ENCODE data around the gene UFSP2. TPM values are rescaled to one million over a fixed set of nuclear protein-coding genes. Genes with fewer than 3 reads are reported as not detected.

The UFSP2 gene
- total RNA-seq, 2 experiments from 2014 or later = 27.3 to 40.3 TPM

DNA sequence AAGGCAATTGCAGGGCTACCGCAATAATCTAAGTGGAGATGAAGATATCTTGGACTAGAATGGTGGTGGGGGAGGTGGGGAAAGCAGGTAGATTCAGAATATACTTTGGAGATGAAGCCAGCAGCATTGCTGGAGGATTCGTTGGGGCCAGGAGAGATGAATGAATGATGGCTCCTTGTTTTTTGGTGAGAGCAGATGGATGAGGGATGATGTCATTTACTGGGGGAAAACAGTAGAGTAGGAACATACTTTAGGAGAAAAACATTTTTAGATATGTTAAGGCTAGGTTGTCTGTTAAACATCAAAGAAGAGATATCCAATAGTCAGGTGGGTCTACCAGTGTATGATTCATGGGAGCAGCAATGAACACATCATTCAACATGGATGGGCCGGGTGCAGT lies 39.9 kb upstream of the UFSP2 start:
- intact Hi-C loops (cut with DNase I, micrococcal nuclease) = no loop called here
- H3K4me3 Mint-ChIP-seq = no peak overlapping the region
- H3K9me3 Mint-ChIP-seq (ENCODE audit: low read depth) = no peaks in the 10 kb centered on the region
- CTCF ChIA-PET = no interaction called here
- ATAC-seq (no peak), DNase-seq (no peak)
- peaks cover 4% of the 10 kb centered on the region for H3K4me1 Mint-ChIP-seq
- no peak overlapping the region for H3K27ac Mint-ChIP-seq
- POLR2A ChIA-PET = no interaction called here
- H3K36me3 Mint-ChIP-seq (ENCODE audit: low read depth) = no peaks in the 10 kb centered on the region
- peaks cover 10% of the 10 kb centered on the region for H3K27me3 Mint-ChIP-seq

DNA sequence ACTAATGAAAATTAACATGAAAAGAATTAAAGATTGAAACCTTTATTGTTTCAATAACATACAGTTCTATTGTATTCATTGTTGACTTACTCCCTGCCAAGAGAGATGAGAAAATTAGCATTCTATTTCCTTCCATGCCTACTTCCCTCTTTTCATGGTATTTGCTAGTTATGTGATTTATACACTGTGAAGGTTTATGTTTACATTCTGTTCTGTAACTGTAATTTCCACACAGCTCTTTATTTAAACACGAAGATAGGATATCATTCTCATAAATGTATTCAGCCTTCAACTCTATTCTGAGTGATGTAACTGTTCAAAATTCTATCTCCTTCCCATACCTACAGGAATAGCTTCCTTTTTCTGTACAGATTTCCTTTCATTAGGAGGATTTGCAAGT lies 39.1 kb upstream of the UFSP2 start:
- Mint-ChIP-seq H3K36me3 (ENCODE audit: low read depth) (no peaks in the 10 kb centered on the region), H3K27me3 (peaks cover 15% of the 10 kb centered on the region)

DNA sequence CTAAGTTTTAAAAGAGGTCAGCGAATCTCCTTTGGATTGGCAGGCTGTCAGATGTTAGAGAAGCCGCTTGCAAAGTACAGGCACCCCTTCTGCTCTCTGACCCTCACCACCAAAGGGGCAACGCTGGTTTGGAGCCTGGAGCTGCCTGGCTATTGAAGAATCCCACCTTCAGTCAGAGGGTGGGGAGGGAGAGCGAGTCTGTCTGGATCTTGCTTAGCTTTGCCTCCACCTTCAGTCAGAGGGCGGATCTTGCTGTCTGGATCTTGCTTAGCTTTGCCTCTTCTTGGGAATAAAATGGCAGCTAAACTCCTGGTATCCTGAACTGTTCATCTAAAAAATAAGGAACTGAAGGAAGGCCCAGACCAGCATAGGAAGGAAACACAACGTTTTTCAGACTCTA lies 38.4 kb upstream of the UFSP2 start:
- Mint-ChIP-seq H3K36me3 (ENCODE audit: low read depth) (no peaks in the 10 kb centered on the region), H3K4me3 (no peak overlapping the region), H3K9me3 (ENCODE audit: low read depth) (no peaks in the 10 kb centered on the region), H3K27me3 (peaks cover 16% of the 10 kb centered on the region), H3K4me1 (no peaks in the 10 kb centered on the region), H3K27ac (no peak overlapping the region)
- intact Hi-C loops (cut with DNase I, micrococcal nuclease) = no loop called here
- ATAC-seq (no peak), DNase-seq (no peak)
- ChIA-PET POLR2A (no interaction called here), CTCF (interaction anchor here (0.6 to 0.8 kb wide), 3 partner anchors 8 to 149 kb away, joined by 3 to 4 read pairs (median 3); no protein-coding TSS in a partner anchor)

More for the DNA sequence above, 39.1 kb upstream of the UFSP2 start:
- Mint-ChIP-seq H3K27ac (no peak overlapping the region), H3K4me1 (no peaks in the 10 kb centered on the region), H3K4me3 (no peak overlapping the region), H3K9me3 (ENCODE audit: low read depth) (no peaks in the 10 kb centered on the region)
- DNase-seq (no peak), ATAC-seq (no peak)
- ChIA-PET POLR2A (no interaction called here), CTCF (interaction anchor here (0.6 to 0.8 kb wide), 2 partner anchors 8 to 21 kb away, joined by 3 read pairs; no protein-coding TSS in a partner anchor)
- intact Hi-C loops (cut with DNase I, micrococcal nuclease) = no loop called here

DNA sequence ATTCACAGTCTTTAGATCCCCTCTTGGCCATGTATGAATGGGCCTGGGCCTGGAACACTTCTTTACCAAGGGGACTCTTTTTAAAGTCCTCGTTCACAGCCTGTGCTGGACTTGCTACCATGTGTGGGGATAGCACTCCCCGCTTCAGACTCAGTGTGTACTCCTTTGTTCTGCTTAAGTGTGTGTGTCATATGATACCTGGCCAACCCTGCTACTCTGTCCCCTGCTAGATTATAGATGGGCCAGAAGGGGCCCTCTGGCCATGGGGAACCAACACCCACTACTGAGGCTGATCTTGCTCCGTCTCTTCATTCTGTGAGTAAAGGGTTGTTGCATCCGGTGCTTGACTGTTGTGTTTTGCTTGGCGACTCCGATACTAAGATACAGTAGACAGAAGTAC lies 37.8 kb upstream of the UFSP2 start:
- Mint-ChIP-seq H3K27ac (no peak overlapping the region), H3K9me3 (ENCODE audit: low read depth) (no peaks in the 10 kb centered on the region), H3K4me1 (no peaks in the 10 kb centered on the region), H3K27me3 (peaks cover 13% of the 10 kb centered on the region), H3K36me3 (ENCODE audit: low read depth) (no peaks in the 10 kb centered on the region), H3K4me3 (no peak overlapping the region)
- DNase-seq = no peak
- ChIA-PET CTCF (interaction anchor here (0.7 kb wide), 1 partner anchor 149 kb away, joined by 4 read pairs; no protein-coding TSS in a partner anchor), POLR2A (no interaction called here)
- intact Hi-C loops (cut with DNase I, micrococcal nuclease) = no loop called here
- ATAC-seq = no peak

DNA sequence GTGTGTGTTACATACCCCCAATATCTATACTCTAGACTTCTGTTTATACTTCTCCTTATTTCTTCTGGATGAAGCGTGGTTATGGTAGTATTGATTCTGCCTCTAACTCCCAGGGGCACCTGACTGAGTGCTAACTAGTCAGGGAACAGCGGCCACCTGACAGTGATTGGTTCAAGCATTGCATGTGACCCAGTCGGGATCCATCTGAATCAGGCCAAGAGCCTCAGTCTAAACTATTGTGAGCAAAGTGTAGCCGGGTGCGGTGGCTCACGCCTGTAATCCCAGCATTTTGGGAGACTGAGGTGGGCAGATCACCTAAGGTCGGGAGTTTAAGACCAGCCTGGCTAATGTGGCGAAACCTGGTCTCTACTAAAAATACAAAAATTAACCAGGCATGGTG lies 35.8 kb upstream of the UFSP2 start:
- Mint-ChIP-seq H3K9me3 (ENCODE audit: low read depth) (no peaks in the 10 kb centered on the region), H3K27me3 (peaks cover 13% of the 10 kb centered on the region), H3K27ac (no peak overlapping the region), H3K4me3 (no peak overlapping the region), H3K36me3 (ENCODE audit: low read depth) (no peaks in the 10 kb centered on the region), H3K4me1 (no peaks in the 10 kb centered on the region)
- ChIA-PET CTCF (no interaction called here), POLR2A (no interaction called here)
- ATAC-seq (no peak), DNase-seq (no peak)
- intact Hi-C loops (cut with DNase I, micrococcal nuclease) = no loop called here

DNA sequence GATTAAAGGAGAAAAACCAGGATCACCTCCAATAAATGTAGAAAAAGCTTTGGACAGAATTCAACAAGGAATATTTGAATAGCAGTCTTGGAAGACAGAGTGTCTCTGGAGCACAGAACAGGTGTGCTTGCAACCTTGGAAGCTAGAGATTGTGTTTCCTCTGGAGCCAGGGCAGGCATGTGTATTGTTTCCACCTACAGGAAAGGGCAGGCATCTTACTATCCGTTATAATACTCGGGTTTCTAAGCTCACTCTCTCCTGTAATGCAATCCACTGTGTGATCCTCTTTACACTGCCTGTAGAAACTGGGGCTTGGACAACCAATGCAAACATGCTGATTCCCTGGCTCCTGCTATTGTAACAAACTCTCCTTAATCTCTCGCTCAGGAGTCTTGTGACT lies 31.4 kb upstream of the UFSP2 start:
- POLR2A ChIA-PET = no interaction called here
- intact Hi-C loops (cut with DNase I, micrococcal nuclease) = no loop called here
- H3K36me3 Mint-ChIP-seq (ENCODE audit: low read depth) = no peaks in the 10 kb centered on the region
- no peak overlapping the region for H3K27ac Mint-ChIP-seq
- DNase-seq (no peak), ATAC-seq (no peak)
- H3K4me3 Mint-ChIP-seq = no peak overlapping the region
- peaks cover 17% of the 10 kb centered on the region for H3K27me3 Mint-ChIP-seq
- H3K9me3 Mint-ChIP-seq (ENCODE audit: low read depth) = no peaks in the 10 kb centered on the region
- no peaks in the 10 kb centered on the region for H3K4me1 Mint-ChIP-seq
- CTCF ChIA-PET = no interaction called here

DNA sequence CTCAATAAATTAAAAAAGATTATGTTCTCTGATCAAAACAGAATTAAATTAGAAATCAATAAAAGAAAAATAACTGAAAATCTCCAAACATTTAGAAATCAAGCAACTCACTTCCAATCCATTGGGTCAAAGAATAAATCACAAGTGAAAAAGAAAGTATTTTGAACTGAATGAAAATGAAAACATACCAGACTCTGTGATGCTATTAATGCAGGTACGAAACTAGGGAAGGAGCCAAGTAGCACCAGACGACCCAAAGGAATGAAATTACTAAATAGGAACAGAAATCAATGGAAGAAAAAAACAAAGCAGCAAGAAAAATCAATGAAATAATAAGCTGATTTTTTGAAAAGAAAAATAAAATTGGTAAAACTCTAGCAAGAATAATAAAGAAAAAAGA lies 30.4 kb upstream of the UFSP2 start:
- no peaks in the 10 kb centered on the region for H3K9me3 Mint-ChIP-seq (ENCODE audit: low read depth)
- no peaks in the 10 kb centered on the region for H3K36me3 Mint-ChIP-seq (ENCODE audit: low read depth)
- no peak overlapping the region for H3K4me3 Mint-ChIP-seq
- intact Hi-C loops (cut with DNase I, micrococcal nuclease) = no loop called here
- ChIA-PET CTCF (interaction anchor here (0.6 kb wide), 1 partner anchor 8 kb away, joined by 3 read pairs; no protein-coding TSS in a partner anchor), POLR2A (no interaction called here)
- H3K27me3 Mint-ChIP-seq = peaks cover 15% of the 10 kb centered on the region
- no peaks in the 10 kb centered on the region for H3K4me1 Mint-ChIP-seq
- DNase-seq = no peak
- ATAC-seq = no peak
- no peak overlapping the region for H3K27ac Mint-ChIP-seq

DNA sequence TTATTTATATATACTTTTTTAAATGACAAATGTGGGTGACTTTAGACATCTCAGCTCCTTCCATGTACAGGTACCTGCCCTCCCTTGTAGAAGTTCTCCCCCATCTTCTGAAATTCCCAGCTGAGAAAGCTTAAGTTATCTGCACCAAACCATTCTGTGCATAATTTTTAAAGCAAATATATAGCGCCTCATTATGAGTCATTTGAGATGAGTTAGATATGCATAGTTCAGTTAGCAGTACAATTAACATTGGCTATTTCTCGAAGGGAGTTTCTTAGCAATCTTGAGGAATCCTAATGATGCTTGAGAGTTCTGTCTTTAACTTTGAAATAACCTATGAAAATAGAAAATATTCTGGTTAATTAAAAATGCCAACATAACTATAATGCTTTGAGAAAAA lies 19.4 kb upstream of the UFSP2 start:
- H3K4me3 Mint-ChIP-seq = no peak overlapping the region
- DNase-seq = no peak
- no peak for ATAC-seq
- H3K9me3 Mint-ChIP-seq (ENCODE audit: low read depth) = no peaks in the 10 kb centered on the region
- POLR2A ChIA-PET = no interaction called here
- intact Hi-C loops (cut with DNase I, micrococcal nuclease) = no loop called here
- H3K27ac Mint-ChIP-seq = no peak overlapping the region
- CTCF ChIA-PET = no interaction called here
- H3K36me3 Mint-ChIP-seq (ENCODE audit: low read depth) = no peaks in the 10 kb centered on the region
- H3K27me3 Mint-ChIP-seq = peaks cover 6% of the 10 kb centered on the region
- no peaks in the 10 kb centered on the region for H3K4me1 Mint-ChIP-seq

DNA sequence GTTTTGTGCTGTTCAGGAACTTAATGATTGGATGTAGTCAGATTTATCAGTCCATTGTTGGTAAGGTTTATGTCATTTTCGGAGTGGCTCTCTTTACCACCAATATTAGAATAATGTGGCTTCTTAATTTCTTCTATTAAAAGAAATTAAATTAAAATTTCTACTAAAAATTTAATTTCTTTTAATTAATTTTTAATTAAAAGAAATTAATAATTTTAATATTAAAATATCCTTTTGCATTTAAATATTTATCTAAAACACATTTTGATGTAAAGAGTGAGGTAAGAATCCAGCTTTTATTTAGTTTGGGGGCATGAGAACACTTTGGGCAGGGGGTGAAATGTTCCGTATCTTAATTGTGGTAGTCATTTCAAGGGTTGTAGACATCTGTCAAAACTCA lies 15.7 kb upstream of the UFSP2 start:
- no peaks in the 10 kb centered on the region for H3K4me1 Mint-ChIP-seq
- DNase-seq = no peak
- H3K27ac Mint-ChIP-seq = no peak overlapping the region
- no peaks in the 10 kb centered on the region for H3K9me3 Mint-ChIP-seq (ENCODE audit: low read depth)
- no peak for ATAC-seq
- peaks cover 4% of the 10 kb centered on the region for H3K27me3 Mint-ChIP-seq
- intact Hi-C loops (cut with DNase I, micrococcal nuclease) = no loop called here
- H3K4me3 Mint-ChIP-seq = no peak overlapping the region
- ChIA-PET POLR2A (no interaction called here), CTCF (no interaction called here)
- no peaks in the 10 kb centered on the region for H3K36me3 Mint-ChIP-seq (ENCODE audit: low read depth)

DNA sequence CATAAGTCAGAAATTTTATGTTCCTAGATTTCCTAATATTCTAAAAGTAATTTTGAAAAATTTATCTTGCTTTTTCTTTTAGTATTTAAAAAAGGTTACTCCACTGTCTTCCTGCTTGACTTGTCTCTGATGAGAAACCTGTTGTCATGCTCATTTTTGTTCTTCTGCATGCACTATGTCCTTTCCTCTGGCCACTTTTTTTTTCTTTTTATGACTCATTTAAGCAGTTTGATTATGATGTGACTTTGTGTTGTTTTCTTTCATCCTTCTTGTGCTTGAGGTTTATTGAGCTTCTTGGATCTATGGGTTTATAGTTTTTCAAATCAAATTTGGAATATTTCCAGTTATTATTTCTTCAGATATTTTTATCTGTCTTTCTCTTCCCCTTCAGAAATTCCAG lies 12.0 kb upstream of the UFSP2 start:
- Mint-ChIP-seq H3K9me3 (ENCODE audit: low read depth) (no peaks in the 10 kb centered on the region), H3K36me3 (ENCODE audit: low read depth) (no peaks in the 10 kb centered on the region), H3K4me3 (no peak overlapping the region), H3K4me1 (no peaks in the 10 kb centered on the region), H3K27ac (no peak overlapping the region), H3K27me3 (peaks cover 1% of the 10 kb centered on the region)
- CTCF ChIA-PET = interaction anchor here (1.2 kb wide), 1 partner anchor 11 kb away, joined by 3 read pairs; a partner anchor contains a TSS
- POLR2A ChIA-PET = no interaction called here
- intact Hi-C loops (cut with DNase I, micrococcal nuclease) = no loop called here
- ATAC-seq (peak; percentile 57), DNase-seq (no peak)

DNA sequence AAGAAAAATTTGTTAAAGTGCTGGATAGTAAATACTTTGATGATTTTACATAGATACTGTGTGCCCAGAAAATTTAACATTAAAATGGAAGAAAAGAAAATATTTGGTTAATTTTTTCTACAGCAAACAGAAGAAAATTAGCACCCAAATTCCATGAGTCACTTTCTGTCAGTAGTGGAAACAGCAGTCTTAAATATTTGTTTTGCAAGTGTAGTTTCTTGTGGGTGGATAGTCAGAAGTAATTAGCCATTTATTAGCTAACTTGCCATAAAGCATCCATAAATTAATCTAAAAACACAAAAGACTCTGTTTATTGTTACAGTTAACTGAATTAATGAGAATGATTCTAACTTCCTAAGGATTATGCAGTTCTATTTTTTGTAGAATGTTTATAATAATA lies 9.7 kb upstream of the UFSP2 start:
- Mint-ChIP-seq H3K4me3 (no peak overlapping the region), H3K36me3 (ENCODE audit: low read depth) (no peaks in the 10 kb centered on the region), H3K9me3 (ENCODE audit: low read depth) (no peaks in the 10 kb centered on the region), H3K4me1 (no peaks in the 10 kb centered on the region), H3K27me3 (no peaks in the 10 kb centered on the region), H3K27ac (no peak overlapping the region)
- ATAC-seq = no peak
- ChIA-PET CTCF (interaction anchor here (0.8 kb wide), 1 partner anchor 10 kb away, joined by 3 read pairs; no protein-coding TSS in a partner anchor), POLR2A (no interaction called here)
- intact Hi-C loops (cut with DNase I, micrococcal nuclease) = no loop called here
- no peak for DNase-seq

DNA sequence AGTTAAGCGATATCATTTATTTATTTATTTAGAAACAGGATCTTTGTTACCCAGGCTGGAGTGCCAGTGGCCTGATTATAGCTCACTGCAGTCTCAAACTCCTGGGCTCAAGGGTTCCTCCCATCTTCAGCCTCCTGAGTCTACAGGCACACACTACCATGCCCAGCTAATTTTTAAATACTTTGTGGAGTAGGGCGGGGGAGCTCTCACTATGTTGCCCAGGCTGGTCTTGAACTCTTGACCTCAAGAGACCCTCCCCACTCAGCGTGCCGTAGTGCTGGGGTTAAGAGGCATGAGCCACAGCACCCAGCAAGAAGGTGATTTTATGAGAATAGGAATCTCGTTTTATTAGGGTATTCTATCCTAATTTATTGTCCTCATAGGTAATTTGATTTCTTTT lies 3.9 kb upstream of the UFSP2 start:
- ATAC-seq (no peak), DNase-seq (no peak)
- peaks cover 2% of the 10 kb centered on the region for H3K27me3 Mint-ChIP-seq
- peaks cover 4% of the 10 kb centered on the region for H3K36me3 Mint-ChIP-seq (ENCODE audit: low read depth)
- POLR2A ChIA-PET = interaction anchor here (0.6 kb wide), 1 partner anchor 716 kb away, joined by 3 read pairs; no protein-coding TSS in a partner anchor
- no peak overlapping the region for H3K4me3 Mint-ChIP-seq
- CTCF ChIA-PET = no interaction called here
- H3K9me3 Mint-ChIP-seq (ENCODE audit: low read depth) = no peaks in the 10 kb centered on the region
- peaks cover 4% of the 10 kb centered on the region for H3K4me1 Mint-ChIP-seq
- intact Hi-C loops (cut with DNase I, micrococcal nuclease) = no loop called here
- no peak overlapping the region for H3K27ac Mint-ChIP-seq

All from activated CD4-positive, alpha-beta T cell treated with anti-CD3 and anti-CD28 coated beads for 36 hours (primary cell).